ENCODE results near the gene PATJ.
"Not testable (repeated sequence)": the region's sequence is repeated elsewhere in the genome, so short reads cannot be mapped to it uniquely, and the experiment has no call there.

The PATJ gene

DNA sequence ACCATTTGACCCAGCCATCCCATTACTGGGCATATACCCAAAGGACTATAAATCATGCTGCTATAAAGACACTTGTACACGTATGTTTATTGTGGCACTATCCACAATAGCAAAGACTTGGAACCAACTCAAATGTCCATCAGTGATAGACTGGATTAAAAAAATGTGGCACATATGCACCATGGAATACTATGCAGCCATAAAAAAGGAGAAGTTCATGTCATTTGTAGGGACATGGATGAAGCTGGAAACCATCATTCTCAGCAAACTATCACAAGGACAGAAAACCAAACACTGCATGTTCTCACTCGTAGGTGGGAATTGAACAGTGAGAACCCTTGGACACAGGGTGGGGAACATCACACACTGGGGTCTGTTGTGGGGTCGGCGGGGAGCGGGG is 206.4 kb downstream of the PATJ start:
- DNase-seq (ENCODE audit: low spot score) = not testable (repeated sequence)

DNA sequence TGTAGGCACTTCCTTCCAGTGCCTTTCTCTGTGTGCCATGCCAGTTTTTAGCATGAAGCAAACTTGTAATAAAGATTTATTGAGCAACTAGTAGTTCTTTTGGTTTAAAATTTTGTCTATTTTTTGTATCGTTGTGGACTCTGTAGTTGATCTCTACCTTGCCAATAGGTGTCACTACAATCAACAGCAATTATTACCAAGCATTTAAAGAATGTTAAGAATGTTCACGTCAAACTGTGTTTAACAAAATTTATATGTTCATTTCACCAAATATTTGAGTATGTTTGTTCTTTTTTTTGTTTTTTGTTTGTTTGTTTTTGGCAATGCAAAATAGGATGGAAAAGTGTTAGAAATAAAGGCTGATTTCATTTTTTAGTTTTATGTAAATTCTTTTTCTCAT is 208.1 kb downstream of the PATJ start:
- DNase-seq (ENCODE audit: low spot score) = no peak

DNA sequence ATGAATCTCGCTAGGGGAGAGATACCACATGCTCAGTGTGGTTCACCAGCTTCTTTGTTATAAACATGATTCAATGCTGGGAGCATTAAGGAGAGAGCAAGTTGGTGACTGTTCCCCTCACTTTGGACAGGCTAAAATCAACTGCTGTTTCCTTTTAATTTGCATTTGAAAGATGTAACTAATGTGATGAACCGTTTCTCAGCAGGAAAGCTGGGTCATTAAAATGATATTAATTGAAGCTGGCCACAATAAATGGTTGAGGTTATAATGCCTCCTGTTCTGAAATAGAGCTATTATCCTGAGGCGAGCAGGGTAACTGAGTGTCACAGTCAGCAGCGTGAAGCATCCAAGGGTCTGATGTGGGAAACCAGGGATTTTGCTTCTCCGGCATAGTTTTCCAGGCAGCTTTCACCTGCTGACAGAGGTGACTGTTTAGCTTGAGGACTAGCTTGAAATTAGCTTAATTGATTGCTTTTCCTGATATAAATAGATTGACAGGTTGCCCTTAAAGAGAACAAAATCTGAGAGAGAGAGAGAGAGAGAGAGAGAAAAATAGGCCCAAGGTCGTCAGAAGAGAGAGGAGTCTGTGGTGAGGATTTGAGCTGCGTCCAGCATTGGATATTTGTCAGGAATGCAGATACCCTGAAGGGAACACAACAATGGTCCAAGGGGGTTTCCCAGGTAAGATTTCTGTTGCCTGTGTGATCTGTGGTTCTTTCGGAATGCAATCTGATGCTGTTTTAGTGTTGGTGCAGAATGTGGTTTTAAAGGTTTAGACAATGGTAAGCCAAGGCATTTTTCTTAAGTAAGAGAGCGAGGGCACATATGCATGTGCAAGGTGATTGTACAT is 209.7 kb downstream of the PATJ start:
- no peak for DNase-seq (ENCODE audit: low spot score)

DNA sequence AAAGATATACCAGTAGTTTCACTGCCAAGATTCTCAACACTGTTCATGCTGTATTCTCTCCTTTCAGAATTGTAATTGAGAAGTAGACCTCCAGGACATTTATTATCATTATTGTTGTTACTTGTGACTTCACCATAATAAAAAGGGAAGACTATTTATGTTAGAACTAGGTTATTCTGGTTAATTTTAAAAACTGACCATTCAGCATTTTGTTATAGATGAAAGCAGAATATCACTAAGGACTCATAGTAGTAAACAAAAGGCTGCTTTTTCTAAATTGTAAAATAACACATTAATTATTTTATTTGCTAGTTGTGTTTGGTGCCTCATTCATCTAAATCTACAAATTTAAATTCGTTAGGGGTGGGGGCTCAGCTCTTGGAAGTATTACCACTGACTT is 210.4 kb downstream of the PATJ start:
- no peak for DNase-seq (ENCODE audit: low spot score)

DNA sequence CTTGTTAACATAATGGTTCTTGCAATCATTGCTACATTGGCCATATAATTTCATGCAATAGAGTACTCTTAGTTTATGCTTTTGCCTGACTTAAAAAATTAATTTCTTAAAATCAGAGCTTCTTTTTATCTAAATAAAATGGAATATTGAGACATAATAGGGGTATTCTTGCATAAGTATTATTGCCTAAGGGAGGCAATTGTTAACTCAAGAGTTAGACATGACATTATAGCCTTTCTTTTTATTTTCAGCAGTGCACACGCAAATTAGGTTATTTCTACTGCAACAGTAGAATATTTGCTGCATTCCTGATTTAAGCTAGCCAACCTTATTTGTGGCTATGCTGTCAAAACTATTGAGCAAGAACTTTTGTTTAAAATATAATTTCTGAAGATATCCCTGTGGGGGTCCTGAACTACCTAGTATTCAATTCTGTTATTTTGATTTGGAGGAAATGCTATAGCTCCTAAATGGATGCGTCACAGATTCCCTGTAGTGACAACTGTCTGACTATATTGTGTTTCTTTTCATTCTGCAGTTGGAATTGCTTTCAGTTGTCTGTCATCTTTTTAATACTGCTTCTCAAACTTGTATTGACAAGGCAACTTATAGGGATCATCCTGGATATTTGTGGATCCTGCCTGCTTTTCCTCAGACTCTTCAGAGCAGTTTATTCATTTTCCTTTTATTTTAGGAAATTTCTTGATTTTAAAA is 211.0 kb downstream of the PATJ start:
- no peak for DNase-seq (ENCODE audit: low spot score)

DNA sequence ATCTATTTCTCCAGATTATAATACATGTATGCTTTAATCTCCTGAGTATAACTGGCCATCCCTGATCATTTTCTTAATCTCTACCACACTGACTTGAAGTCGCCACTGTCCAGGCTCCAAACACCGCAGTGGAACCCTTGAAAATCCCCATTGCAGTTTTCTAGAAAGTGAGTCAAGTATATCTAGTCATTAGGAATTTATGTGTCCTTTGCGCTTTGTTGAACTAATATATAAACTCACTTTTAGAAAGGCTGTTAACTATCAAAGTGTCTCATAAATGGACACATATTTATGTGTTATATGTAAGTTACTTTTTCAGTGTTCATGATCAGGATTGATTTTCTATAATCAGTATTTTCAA is 211.5 kb downstream of the PATJ start:
- no peak for DNase-seq (ENCODE audit: low spot score)

DNA sequence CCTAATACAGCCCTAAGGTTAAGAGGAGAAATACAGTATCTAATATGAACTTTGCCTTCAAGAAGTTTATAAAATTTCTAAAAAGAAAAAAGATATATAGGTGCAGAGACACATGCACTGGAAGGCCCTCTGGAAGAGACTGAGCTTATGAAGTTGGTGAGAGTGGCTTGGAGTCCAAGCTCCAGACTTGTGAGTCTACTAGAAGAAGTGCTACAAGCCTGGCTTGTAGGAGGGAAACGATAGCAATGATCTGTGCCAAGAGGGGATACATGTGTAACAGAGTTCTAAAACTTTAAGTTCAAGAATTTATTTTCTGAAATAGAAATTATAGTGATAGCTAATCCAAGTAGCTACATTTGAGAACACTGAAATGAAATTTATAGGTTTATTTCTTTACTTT is 213.0 kb downstream of the PATJ start:
- no peak for DNase-seq (ENCODE audit: low spot score)

DNA sequence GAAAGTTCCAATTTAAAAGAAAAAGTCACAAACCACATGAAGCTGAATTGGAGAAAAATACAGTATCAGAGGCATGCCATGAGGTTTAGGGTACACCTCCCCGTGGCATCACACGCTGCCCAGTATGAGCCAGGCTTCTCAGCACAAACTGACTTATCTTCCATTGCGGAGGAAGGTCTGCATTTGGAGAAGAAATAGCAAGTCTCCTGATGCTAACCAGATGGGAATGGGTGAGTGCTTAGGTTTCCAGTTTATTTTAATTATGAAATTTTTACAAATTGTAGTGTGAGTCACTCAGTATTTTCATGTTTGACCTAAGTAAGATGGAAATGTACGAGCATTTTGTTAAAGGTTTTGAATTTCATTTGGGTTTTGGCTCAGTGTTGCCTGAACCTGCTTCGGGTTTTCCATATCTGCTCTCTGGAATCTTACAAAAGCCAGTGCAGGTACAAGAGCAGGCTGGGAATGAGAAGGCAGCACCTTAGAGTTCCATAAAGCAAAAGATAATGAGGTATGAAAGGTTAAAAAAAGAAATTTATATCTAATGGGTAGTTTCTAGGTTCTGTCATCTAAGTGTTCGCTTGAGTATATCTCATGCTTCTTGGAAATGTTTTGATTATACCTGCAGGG is 213.9 kb downstream of the PATJ start:
- DNase-seq (ENCODE audit: low spot score) = no peak

DNA sequence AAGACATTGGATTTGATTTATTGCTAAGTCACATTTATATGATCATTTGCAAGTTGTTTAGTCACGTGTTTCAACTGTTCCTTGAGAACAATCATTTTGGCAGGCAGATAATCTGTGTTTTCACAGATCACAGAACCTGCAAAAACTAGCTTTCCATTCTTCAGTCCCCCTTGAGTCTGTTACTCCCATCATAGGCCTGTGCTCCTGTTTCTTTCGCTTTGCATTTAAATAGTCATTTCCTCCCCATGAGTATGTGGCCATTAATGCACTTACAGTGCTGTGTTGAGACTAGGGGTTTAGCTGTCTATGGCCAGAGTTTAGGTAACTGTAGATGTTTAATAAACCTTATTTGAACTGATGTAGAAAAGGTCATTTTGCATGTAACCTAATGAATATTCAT is 214.5 kb downstream of the PATJ start:
- DNase-seq (ENCODE audit: low spot score) = no peak

DNA sequence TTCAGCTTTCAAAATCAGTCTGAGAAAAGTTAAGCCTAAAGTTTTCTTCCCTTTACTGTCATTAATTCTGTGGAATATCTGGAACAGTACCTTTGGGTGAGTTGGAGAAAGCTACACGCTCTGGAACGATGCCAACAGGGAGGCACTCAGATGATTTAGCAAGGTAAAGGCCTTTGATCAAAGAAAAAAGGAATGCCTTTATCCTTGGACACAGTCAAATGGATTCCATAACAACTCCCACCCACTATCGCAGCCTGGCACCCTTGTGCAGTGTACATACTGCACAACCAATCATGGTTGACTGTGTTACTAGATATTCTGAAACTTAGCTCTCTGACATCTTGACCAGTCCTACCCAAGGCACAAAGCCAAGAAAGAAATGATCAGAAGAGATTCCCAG is 218.7 kb downstream of the PATJ start:
- DNase-seq (ENCODE audit: low spot score) = no peak

DNA sequence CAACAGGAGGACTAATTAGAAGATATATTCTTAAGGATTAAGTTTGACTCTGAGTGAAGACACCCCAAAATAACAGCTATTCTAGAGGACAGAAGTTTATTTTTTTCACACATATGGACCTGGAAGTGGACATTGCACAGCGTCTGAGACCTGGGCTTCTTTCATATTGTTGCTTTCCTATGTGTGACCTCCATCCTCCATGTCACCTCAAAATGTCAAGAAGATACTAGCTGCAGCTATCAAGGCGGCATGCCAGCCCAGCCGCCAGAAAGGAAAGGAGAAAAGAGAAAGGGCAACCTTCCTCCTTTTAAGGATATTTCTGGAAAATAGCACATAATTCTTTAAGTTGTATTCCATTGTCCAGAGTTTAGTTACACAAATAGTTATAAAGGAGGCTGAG is 220.4 kb downstream of the PATJ start:
- DNase-seq (ENCODE audit: low spot score) = no peak

DNA sequence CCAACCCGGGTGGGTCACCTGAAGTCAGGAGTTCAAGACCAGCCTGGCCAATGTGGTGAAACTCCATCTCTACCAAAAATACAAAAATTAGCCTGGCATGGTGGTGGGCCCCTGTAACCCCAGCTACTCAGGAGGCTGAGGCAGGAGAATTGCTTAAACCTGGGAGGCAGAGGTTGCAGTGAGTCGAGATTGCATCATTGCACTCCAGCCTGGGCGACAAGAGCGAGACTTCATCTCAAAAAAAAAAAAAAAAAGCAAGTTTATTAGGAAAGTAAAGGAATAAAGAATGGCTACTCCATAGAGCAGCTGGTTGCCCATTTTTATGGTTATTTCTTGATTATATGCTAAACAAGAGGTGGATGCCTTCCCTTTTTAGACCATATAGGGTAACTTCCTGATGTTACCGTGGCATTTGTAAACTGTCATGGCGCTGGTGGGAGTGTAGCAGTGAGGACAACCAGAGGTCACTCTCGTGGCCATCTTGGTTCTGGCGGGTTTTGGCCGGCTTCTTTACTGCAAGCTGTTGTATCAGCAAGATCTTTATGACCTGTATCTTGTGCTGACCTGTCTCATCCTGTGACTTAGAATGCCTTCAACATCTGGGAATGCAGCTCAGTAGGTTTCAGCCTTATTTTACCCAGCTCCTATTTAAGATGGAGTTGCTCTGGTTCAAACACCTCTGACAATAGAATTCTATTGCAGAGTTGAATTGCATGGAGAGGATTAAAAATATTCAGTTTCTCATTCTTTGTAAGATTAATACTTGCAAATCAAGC is 224.4 kb downstream of the PATJ start:
- not testable (repeated sequence) for DNase-seq (ENCODE audit: low spot score)

DNA sequence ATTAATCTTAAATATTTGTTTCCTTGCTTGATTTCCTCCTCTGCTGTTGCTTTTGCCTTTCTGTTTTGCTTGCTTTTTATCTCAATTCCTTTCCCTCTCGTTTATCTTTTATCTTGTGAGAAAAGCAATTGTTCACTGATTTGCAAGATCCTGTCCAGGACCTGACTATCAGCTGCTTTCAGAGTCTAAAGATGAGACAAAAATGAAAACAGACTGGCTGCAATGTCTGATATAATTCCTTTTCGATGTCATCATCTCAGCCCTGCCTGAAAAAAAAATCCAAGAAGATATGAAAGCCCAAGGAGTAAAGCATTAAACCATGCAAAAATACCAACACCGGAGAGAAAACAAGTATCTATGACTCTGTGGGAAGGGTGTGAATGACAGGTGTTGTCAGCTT is 225.5 kb downstream of the PATJ start:
- no peak for DNase-seq (ENCODE audit: low spot score)

DNA sequence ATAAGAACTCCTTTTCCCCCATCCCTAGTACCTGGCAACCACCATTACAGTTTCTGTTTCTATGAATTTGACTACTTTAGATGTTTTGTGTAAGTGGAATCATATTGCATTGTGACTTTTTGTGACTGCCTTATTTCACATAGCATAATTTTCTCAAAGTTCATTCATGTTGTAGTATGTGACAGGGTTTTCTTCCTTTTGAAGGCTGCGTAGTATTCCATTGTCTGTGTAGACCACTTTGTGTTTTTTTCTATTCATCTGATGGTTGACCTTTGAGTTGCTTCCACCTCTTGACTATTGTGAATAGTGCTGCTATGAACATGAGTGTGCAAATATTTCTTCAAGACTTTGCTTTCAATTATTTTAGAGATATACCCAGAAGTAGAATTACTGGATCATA is 226.6 kb downstream of the PATJ start:
- no peak for DNase-seq (ENCODE audit: low spot score)

DNA sequence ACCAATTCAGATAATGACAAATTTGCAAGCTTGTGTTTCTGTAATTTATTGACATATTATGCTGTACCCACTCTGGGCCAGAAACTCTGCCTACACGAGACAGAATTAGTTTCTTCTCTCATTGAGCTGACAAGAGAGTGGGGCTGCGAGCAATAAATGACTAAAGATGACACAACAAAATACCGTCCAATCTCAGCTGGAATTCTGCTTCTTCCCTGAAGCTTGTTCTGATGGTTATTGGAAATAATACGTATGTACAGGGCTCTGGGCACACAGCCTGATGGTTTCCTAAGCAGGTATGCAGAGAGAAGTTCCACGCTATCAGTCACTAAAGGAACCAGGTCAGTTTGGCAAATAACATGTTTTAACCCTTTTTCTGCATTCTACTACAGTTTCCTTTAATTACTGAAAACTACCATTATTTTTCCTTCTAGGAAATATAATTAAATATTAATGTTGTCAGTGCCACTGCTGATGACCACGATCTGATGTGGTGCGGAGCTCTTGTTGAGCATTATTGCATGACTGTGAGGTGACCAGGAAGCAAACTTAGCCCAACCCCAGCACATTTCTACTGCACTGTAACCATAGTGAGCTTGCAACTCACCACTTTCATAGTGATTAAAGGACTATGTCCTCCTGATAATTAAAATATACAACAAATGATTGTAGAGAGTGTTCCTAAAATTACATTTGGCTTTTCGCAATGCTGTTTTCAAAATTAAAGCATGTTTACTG is 231.0 kb downstream of the PATJ start:
- DNase-seq (ENCODE audit: low spot score) = no peak

DNA sequence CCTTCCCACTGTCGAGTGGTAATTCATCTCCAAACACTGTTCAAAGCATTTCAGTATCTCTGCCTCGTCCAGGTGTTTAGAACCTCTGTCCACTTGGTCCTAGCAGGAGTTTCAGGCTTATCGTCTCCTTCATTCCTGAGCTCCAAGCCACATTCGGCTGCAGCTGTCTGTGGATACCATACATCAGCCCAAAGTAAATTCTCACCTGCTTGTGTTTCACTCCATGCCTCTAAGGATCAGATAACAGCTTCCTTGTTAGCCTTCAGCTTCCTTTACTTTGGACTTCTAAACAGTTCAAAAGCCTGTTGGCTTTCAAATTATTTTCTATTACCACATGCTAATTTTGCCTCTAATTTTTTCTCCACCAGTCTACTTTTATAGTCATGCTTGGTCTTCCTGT is 233.4 kb downstream of the PATJ start:
- no peak for DNase-seq (ENCODE audit: low spot score)

DNA sequence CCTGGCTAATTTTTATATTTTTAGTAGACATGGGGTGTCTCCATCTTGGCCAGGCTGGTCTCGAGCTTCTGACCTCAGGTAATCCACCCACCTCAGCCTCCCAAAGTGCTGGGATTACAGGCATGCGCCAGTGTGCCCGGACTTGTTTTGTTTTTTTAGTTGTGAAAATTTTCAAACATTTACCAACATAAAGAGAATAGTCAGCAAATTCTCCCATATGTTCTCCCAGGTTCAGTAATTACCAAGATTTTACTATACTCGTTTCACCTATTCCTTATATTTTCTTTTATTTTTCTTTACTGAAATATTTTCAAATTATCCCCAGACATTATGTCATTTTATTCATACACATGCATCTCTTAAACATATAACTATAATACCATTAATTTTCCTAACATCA is 234.3 kb downstream of the PATJ start:
- DNase-seq (ENCODE audit: low spot score) = no peak

DNA sequence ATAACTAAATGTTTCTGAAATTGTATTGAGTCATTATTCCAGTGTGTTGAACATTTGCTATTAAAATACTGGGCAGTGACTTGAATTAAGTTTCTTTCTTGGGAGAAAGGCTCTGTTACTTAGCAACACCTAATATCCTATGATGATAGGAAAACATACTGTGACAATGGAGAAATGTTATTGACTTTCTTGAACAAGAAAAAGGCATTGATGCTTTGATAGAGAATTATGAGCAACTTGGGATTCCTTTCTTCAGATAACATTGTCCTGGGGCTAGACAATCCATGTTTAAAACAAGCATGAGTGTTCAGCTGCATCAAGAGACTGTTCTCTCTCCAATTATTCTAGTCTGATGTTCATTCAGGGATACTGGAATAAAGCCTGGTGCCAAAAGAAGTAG is 236.5 kb downstream of the PATJ start:
- no peak for DNase-seq (ENCODE audit: low spot score)

DNA sequence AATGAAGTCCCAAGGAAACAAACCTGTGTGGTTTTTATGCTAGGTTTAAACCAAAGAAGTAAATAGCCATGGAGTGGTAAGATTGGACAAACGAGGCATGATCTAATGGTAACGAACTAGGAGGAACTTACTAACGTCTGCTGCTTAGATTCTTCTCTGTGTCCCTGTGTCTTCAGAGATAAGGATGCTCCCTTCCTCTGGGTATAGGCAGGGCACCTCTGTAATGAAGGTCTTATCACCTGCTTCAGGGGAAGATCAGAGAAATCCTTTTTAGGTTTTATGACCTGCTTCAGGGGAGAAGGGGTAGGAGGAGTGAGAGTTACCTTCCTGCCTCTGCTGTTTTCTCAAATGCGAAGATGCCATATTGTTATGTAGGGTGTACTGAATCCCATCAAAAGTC is 237.4 kb downstream of the PATJ start:
- DNase-seq (ENCODE audit: low spot score) = no peak

DNA sequence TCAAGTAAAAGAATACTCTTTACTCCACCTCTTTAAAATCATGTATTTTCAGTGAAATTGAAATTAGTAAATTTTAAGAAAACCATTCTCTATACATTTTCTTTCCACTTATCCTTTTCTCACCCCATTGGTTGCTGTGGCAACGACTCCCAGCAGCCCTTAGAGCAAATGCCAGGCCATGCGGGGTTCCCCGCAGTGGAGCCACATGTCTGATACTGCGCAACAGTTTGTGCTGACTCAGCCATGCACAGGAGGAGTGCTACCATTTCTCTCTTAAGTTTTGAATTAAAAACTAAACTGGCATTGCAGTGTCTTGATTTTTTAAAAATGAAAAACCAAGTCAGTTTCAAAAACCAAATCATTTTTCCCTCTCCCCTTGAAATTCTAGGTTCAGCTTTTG is 238.3 kb downstream of the PATJ start:
- no peak for DNase-seq (ENCODE audit: low spot score)

DNA sequence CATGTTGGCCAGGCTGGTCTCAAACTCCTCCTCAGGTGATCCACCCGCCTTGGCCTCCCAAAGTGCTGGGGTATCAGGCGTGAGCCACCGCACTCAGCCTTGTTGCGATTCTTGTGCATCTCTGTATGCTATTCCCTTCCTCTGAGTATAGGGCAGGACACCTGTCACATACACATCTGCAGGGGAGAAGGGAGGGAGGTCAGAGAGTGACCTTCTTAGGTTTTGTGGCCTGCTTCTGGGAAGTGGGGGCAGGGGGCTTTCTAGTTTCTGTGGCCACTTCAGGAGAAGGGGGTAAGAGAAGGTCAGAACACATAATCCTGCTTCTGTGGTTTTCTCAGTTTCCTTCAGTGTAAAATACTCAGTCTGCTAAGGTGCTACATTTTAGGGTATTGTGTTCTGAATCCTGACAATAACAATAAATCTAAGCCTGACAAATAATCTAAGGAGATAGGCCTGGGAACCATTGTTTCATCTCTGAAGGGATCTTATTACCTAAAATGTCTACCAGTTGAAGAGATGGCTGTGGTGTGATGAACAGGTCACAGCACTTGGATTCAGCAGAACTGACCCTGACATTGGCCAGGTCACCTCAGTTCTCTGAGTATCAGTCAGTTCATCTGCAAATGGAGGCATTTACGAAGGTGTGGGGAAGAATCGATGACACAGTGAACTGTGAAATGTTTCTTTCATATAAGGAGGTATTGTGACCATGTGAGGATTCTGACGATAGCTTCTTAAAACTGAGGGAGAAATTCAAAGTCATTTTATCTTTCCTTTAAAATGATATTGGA is 239.8 kb downstream of the PATJ start:
- no peak for DNase-seq (ENCODE audit: low spot score)

Data from CD4-positive, alpha-beta T cell treated with Interleukin-6 at 100 ng/mL for 8 hours (primary cell).